Neural progenitor cell (in vitro differentiated cells): ENCODE measurements around the gene WDFY2. TPM values are rescaled to one million over a fixed set of nuclear protein-coding genes. Genes with fewer than 3 reads are reported as not detected.

Source experiments
- DNase-seq: peaks from one replicate; pipeline ENCODE4 v3.0.0-alpha.2; 2016; ENCODE audit warnings: low spot score
- H2AFZ ChIP-seq: fragments of 200-600 bp; sonication (generic); replicated peaks from 2 replicates; pipeline ENCODE4 v1.6.1; 2016; ENCODE audit warnings: antibody characterized with exemption
- H3F3A ChIP-seq: fragments of 200-600 bp; sonication (generic); 2 replicates; pipeline ENCODE4 v1.6.1; 2016; ENCODE audit warnings: antibody characterized with exemption, low read depth
- H3K27ac ChIP-seq: fragments of 200-600 bp; sonication (generic); 2 replicates; pipeline ENCODE4 v1.5.1; 2016; ENCODE audit warnings: mild to moderate bottlenecking
- H3K27me3 ChIP-seq: fragments of 200-600 bp; sonication (generic); 2 replicates; pipeline ENCODE4 v1.6.1; 2016; ENCODE audit warnings: mild to moderate bottlenecking, moderate library complexity
- H3K36me3 ChIP-seq: fragments of 200-600 bp; sonication (generic); 2 replicates; pipeline ENCODE4 v1.5.1; 2016
- H3K4me1 ChIP-seq: fragments of 200-600 bp; sonication (generic); 2 replicates; pipeline ENCODE4 v1.6.1; 2016; ENCODE audit warnings: mixed run types
- H3K4me2 ChIP-seq: fragments of 200-600 bp; sonication (generic); 2 replicates; pipeline ENCODE4 v1.6.1; 2016
- H3K4me3 ChIP-seq: fragments of 200-600 bp; sonication (generic); 2 replicates; pipeline ENCODE4 v1.5.1; 2016
- H3K79me2 ChIP-seq: fragments of 200-600 bp; sonication (generic); 2 replicates; pipeline ENCODE4 v1.6.1; 2016; ENCODE audit warnings: low read depth
- H3K9ac ChIP-seq: fragments of 200-600 bp; sonication (generic); 2 replicates; pipeline ENCODE4 v1.6.1; 2016
- H3K9me3 ChIP-seq: fragments of 200-600 bp; sonication (generic); 2 replicates; pipeline ENCODE4 v1.5.1; 2016; ENCODE audit warnings: low read depth
- H4K20me1 ChIP-seq: fragments of 200-600 bp; sonication (generic); 2 replicates; pipeline ENCODE4 v1.6.1; 2016; ENCODE audit warnings: low read depth
- H3K27ac Mint-ChIP-seq: 3 replicates; pipeline ENCODE4 v1.8.0; 2021; ENCODE audit warnings: mixed read lengths
- H3K27me3 Mint-ChIP-seq: 2 replicates; pipeline ENCODE4 v1.8.0; 2022; ENCODE audit warnings: low read depth, mild to moderate bottlenecking, inconsistent platforms, moderate library complexity, mixed read lengths; ENCODE audit not compliant: insufficient read depth
- H3K36me3 Mint-ChIP-seq: 3 replicates; pipeline ENCODE4 v1.8.0; 2021; ENCODE audit warnings: mixed read lengths
- H3K4me1 Mint-ChIP-seq: 3 replicates; pipeline ENCODE4 v1.8.0; 2021; ENCODE audit warnings: mixed read lengths
- H3K4me3 Mint-ChIP-seq: 3 replicates; pipeline ENCODE4 v1.8.0; 2021; ENCODE audit warnings: mild to moderate bottlenecking, moderate library complexity, mixed read lengths
- H3K9me3 Mint-ChIP-seq: 3 replicates; pipeline ENCODE4 v1.8.0; 2020; ENCODE audit warnings: mixed read lengths
- CTCF ChIP-seq: fragments of 200-600 bp; sonication (generic); IDR thresholded peaks from 2 replicates; pipeline ENCODE4 v1.5.1; 2017; ENCODE audit warnings: antibody characterized with exemption, mild to moderate bottlenecking
- EZH2 ChIP-seq: fragments of 200-600 bp; sonication (generic); IDR thresholded peaks from 2 replicates; pipeline ENCODE4 v1.6.1; 2017; ENCODE audit warnings: antibody characterized with exemption, mild to moderate bottlenecking, moderate library complexity
- EZH2phosphoT487 ChIP-seq: fragments of 200-600 bp; sonication (generic); IDR thresholded peaks from 2 replicates; pipeline ENCODE4 v1.6.1; 2017; ENCODE audit warnings: antibody characterized with exemption
- total RNA-seq: library from RNA; depleted of rRNA; stranded (reverse); fragments of >200 nt; gene quantifications from 2 replicates; pipeline ENCODE4 v1.2.3, GENCODE V29; 2015; ENCODE audit warnings: low replicate concordance

The WDFY2 gene
- total RNA-seq, 1 donor from 2014 or later = 18.3 TPM

DNA sequence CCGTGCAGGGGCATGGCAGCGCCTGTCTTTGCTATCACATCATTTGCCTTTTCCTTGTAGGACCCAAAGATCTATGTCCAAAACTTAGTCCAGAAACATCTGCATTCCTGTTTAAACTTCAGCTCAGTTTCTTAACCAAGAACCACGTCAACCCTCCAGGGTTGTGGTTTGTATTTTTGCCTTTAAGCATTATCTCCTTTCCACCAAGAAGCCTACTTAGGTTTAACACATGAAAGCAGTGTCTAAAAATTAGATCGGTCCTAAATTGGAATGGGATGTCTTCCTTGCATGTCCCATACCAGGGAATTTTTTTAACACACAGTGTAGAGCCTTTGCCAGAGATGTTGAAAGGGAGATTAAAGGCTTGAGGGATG, 180.9 kb downstream of the WDFY2 start:
- H3K27me3 Mint-ChIP-seq = peaks cover 15% of the 10 kb centered on the region
- H3K36me3 ChIP-seq = no peaks in the 10 kb centered on the region
- no peak overlapping the region for H3K4me3 ChIP-seq
- H3K4me1 ChIP-seq = no peaks in the 10 kb centered on the region
- H3F3A ChIP-seq = peaks cover 7% of the 10 kb centered on the region
- no peaks in the 10 kb centered on the region for H3K9me3 ChIP-seq
- no peak overlapping the region for H3K27ac ChIP-seq
- no peaks in the 10 kb centered on the region for H4K20me1 ChIP-seq
- no peaks in the 10 kb centered on the region for H3K9me3 Mint-ChIP-seq
- peaks cover 26% of the 10 kb centered on the region for H3K36me3 Mint-ChIP-seq
- H3K27ac Mint-ChIP-seq = no peak overlapping the region
- no peak overlapping the region for H3K4me2 ChIP-seq
- H2AFZ ChIP-seq = no peak overlapping the region
- no peak for DNase-seq
- peaks cover 20% of the 10 kb centered on the region for H3K4me1 Mint-ChIP-seq
- H3K9ac ChIP-seq = no peak overlapping the region
- no peaks in the 10 kb centered on the region for H3K27me3 ChIP-seq
- H3K4me3 Mint-ChIP-seq = no peak overlapping the region
- no peaks in the 10 kb centered on the region for H3K79me2 ChIP-seq
- TF ChIP-seq EZH2 = no peak
- TF ChIP-seq EZH2phosphoT487 = no peak
- TF ChIP-seq CTCF = no peak

DNA sequence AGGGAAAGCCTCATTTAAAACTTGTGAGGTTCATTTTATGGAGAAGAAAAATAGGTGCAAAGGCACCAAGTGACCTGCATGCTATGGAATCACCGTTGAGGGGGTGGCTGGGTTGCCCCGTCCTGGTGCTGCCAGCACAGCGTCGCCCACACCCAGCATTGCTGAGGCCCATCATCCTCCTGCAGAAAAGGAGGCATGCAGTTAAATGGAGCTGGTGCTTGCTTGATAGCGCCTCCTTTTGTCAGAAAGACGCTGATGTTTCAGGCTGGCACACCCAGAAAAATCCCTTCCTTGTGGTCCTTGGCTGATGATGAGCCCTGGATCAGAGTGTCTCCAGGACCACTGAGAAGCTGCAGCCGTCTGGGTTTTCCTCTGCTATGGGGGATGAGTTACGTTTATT, 182.8 kb downstream of the WDFY2 start:
- H3K9me3 Mint-ChIP-seq = no peaks in the 10 kb centered on the region
- no peak overlapping the region for H2AFZ ChIP-seq
- H3K4me3 Mint-ChIP-seq = no peak overlapping the region
- H3K27me3 ChIP-seq = no peaks in the 10 kb centered on the region
- peaks cover 17% of the 10 kb centered on the region for H3K27me3 Mint-ChIP-seq
- no peak overlapping the region for H3K4me3 ChIP-seq
- H3K36me3 ChIP-seq = no peaks in the 10 kb centered on the region
- H3F3A ChIP-seq = peaks cover 7% of the 10 kb centered on the region
- H3K4me2 ChIP-seq = no peak overlapping the region
- no peak overlapping the region for H3K9ac ChIP-seq
- H3K4me1 Mint-ChIP-seq = peaks cover 20% of the 10 kb centered on the region
- no peak overlapping the region for H3K27ac ChIP-seq
- peaks cover 24% of the 10 kb centered on the region for H3K36me3 Mint-ChIP-seq
- peak; percentile 53 for TF ChIP-seq CTCF
- no peak for TF ChIP-seq EZH2phosphoT487
- TF ChIP-seq EZH2 = no peak
- H3K27ac Mint-ChIP-seq = peak overlapping the region; percentile 27
- peak; percentile 54 for DNase-seq
- no peaks in the 10 kb centered on the region for H3K9me3 ChIP-seq
- no peaks in the 10 kb centered on the region for H4K20me1 ChIP-seq
- H3K4me1 ChIP-seq = no peaks in the 10 kb centered on the region
- no peaks in the 10 kb centered on the region for H3K79me2 ChIP-seq

DNA sequence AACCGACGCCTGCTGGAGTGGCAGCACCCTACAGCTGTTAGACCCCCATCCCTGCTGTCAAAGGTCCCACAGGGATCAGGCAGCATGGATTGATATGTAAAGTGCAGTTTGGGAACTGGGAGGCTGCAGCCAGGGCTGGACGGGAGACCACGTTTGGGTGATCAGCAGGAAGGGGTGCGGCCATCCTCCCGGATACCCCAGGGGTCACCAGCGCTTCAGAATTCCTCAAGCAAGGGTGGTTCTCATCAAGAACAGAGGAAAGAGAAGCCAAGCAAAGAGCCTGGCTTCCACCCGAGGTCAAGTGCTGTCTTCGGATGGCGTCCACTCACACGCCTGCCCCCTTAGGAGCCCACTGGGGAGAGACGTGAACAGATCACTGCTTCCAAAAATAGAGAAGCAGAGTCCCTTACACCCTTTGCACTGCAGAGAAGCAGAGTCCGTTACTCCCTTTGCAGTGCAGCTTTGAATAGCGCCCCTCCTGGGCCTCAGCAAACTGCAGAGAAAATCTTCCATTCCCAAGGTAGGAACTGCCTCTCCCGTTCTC, 184.2 kb downstream of the WDFY2 start:
- Histone ChIP-seq H3K9ac (no peak overlapping the region), H3K27me3 (no peaks in the 10 kb centered on the region), H3K9me3 (no peaks in the 10 kb centered on the region), H3K79me2 (no peaks in the 10 kb centered on the region), H3K36me3 (no peaks in the 10 kb centered on the region), H3K4me3 (no peak overlapping the region), H4K20me1 (no peaks in the 10 kb centered on the region), H3K4me1 (no peaks in the 10 kb centered on the region), H3F3A (peaks cover 7% of the 10 kb centered on the region), H3K27ac (no peak overlapping the region), H2AFZ (no peak overlapping the region), H3K4me2 (no peak overlapping the region)
- peaks cover 19% of the 10 kb centered on the region for H3K36me3 Mint-ChIP-seq
- H3K27ac Mint-ChIP-seq = no peak overlapping the region
- peaks cover 17% of the 10 kb centered on the region for H3K27me3 Mint-ChIP-seq
- peaks cover 20% of the 10 kb centered on the region for H3K4me1 Mint-ChIP-seq
- no peak overlapping the region for H3K4me3 Mint-ChIP-seq
- no peak for TF ChIP-seq EZH2phosphoT487
- peak; percentile 67 for TF ChIP-seq CTCF
- TF ChIP-seq EZH2 = no peak
- H3K9me3 Mint-ChIP-seq = no peaks in the 10 kb centered on the region
- DNase-seq = peak; percentile 66
